Body of pancreas (tissue), 4 donors: Measurements from ENCODE around the gene LRIG2.

Source experiments
- POLR2A ChIP-seq, 3 donors: fragments of 450-650 bp; IDR thresholded peaks; one replicate each; pipeline ENCODE4 v1.6.1; 2016; ENCODE audit warnings: antibody characterized with exemption in 3 of 3, mild to moderate bottlenecking in 2 of 3
- TF ChIP-seq, protein P1 (sequence below), 7 experiments: fragments of 450-650 bp in 4 of 7; fragments of 200-600 bp in 3 of 7; sonication (generic) in 3 of 7; IDR thresholded peaks; one replicate each; pipeline ENCODE4 v1.5.1; 2016 to 2019; ENCODE audit warnings: antibody characterized with exemption in 7 of 7

DNA sequence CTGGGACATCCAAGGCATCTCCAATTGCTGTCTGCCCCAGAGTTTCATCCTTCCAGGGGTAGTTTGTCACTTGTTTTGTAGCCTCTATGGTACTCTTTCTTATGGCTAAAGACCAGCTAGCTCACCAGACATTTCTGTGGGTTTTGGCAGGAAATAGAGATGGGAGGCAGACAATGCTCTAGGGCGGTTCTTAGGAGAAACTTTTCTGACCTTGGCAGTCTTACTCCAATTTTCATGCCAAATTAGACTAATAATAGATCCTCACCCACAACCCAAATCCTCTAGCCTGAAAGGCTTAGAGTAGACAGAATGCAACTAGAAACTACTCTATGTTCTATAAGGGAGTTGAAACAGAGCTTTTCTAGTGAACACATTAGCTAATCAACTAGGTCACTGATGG is 69.8 kb downstream of the LRIG2 start:
- TF ChIP-seq, protein P1, sequence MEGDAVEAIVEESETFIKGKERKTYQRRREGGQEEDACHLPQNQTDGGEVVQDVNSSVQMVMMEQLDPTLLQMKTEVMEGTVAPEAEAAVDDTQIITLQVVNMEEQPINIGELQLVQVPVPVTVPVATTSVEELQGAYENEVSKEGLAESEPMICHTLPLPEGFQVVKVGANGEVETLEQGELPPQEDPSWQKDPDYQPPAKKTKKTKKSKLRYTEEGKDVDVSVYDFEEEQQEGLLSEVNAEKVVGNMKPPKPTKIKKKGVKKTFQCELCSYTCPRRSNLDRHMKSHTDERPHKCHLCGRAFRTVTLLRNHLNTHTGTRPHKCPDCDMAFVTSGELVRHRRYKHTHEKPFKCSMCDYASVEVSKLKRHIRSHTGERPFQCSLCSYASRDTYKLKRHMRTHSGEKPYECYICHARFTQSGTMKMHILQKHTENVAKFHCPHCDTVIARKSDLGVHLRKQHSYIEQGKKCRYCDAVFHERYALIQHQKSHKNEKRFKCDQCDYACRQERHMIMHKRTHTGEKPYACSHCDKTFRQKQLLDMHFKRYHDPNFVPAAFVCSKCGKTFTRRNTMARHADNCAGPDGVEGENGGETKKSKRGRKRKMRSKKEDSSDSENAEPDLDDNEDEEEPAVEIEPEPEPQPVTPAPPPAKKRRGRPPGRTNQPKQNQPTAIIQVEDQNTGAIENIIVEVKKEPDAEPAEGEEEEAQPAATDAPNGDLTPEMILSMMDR (IDR thresholded peaks at IDR 0.05), result no peak
- TF ChIP-seq POLR2A (IDR thresholded peaks at IDR 0.05), result no peak
